ENCODE measurements around the gene PAWR.
"Not testable (repeated sequence)": the region's sequence is repeated elsewhere in the genome, so short reads cannot be mapped to it uniquely, and the experiment has no call there.

The PAWR gene

DNA sequence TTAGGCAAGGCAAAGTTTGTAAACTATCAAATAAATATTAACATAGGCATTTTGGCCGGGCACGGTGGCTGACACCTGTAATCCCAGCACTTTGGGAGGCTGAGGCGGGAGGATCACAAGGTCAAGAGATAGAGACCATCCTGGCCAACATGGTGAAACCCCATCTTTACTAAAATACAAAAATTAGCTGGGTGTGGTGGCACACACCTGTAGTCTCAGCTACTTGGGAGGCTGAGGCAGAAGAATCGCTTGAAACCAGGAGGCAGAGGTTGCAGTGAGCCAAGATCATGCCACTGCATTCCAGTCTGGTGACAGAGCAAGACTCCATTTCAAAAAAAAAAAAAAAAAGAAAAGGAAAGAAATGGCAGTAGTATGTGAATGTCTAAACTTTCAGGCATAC is 43.9 kb downstream of the PAWR start:
- ATAC-seq: not testable (repeated sequence)

- no peak for ATAC-seq
Measured at GRCh38 chr12:79645235-79645630, 45.5 kb downstream of the PAWR start.

DNA sequence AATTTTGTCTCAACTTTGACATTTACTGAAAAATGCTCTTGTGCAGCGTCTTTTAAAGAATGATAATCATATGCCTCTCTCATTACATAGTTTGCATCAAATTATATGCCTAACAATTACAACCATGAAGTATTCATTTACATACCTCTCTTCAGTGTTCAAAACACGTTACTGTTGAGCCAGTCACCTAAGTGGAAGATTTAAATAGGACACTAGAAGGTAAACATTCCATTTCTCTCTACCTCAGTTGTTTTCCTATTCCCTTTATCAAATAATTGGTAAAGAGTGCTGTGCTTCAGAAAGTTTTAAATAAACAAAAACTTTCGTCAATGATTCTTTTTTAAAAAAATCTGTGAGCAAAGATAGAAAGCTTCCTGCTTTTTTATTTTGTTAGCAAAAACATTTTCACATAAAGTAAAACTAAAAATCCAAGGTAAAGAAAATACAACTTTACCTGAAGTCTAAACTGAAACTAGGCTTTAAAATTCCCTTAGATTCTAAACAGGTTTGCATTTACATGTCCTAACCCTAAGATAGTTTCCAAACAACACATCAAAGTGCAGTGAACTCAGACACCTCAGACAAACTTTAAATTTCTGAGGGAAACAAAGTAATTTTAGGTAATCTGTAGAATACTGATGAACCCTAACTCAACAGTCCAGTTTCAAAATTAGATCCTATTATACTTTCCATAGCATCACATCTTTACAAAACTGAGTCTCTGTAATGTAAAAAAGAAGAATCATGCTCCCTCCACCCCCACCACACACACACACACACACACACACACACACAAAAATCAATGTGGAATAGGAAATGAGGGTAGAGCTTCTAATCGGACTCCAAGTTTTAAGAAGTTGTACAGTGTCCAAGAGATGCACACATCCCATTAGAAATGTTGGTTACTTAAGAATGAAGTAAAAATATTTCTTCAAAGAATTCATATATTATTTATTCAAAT is 46.2 kb downstream of the PAWR start:
- no peak for ATAC-seq
- TF ChIP-seq ARNTL (CRISPR knock-in tag; IDR thresholded peaks at IDR 0.05; ENCODE audit: borderline replicate concordance, low read depth) (no peak), GLIS3 (CRISPR knock-in tag; IDR thresholded peaks at IDR 0.05) (no peak), SNAI2 (CRISPR knock-in tag; IDR thresholded peaks at IDR 0.05) (no peak), BACH2 (CRISPR knock-in tag; IDR thresholded peaks at IDR 0.05; ENCODE audit: borderline replicate concordance) (no peak), PPARA (CRISPR knock-in tag; IDR thresholded peaks at IDR 0.05; ENCODE audit: borderline replicate concordance) (no peak)
- TF ChIP-seq, protein P1, sequence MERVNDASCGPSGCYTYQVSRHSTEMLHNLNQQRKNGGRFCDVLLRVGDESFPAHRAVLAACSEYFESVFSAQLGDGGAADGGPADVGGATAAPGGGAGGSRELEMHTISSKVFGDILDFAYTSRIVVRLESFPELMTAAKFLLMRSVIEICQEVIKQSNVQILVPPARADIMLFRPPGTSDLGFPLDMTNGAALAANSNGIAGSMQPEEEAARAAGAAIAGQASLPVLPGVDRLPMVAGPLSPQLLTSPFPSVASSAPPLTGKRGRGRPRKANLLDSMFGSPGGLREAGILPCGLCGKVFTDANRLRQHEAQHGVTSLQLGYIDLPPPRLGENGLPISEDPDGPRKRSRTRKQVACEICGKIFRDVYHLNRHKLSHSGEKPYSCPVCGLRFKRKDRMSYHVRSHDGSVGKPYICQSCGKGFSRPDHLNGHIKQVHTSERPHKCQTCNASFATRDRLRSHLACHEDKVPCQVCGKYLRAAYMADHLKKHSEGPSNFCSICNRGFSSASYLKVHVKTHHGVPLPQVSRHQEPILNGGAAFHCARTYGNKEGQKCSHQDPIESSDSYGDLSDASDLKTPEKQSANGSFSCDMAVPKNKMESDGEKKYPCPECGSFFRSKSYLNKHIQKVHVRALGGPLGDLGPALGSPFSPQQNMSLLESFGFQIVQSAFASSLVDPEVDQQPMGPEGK (CRISPR knock-in tag; IDR thresholded peaks at IDR 0.05; ENCODE audit: borderline replicate concordance): no peak

More at GRCh38 chr12:79645235-79645630, 45.5 kb downstream of the PAWR start:
- TF ChIP-seq ZC3H10 (CRISPR knock-in tag; IDR thresholded peaks at IDR 0.05): no peak
- no peak for TF ChIP-seq PPARA (CRISPR knock-in tag; IDR thresholded peaks at IDR 0.05; ENCODE audit: borderline replicate concordance)
- TF ChIP-seq, protein P2, sequence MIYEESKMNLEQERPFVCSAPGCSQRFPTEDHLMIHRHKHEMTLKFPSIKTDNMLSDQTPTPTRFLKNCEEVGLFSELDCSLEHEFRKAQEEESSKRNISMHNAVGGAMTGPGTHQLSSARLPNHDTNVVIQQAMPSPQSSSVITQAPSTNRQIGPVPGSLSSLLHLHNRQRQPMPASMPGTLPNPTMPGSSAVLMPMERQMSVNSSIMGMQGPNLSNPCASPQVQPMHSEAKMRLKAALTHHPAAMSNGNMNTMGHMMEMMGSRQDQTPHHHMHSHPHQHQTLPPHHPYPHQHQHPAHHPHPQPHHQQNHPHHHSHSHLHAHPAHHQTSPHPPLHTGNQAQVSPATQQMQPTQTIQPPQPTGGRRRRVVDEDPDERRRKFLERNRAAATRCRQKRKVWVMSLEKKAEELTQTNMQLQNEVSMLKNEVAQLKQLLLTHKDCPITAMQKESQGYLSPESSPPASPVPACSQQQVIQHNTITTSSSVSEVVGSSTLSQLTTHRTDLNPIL (CRISPR knock-in tag; IDR thresholded peaks at IDR 0.05; ENCODE audit: low read depth): no peak
- TF ChIP-seq ZFP3 (CRISPR knock-in tag; IDR thresholded peaks at IDR 0.05): no peak
- TF ChIP-seq TCF4 (CRISPR knock-in tag; IDR thresholded peaks at IDR 0.05; ENCODE audit: borderline replicate concordance): no peak
- no peak for TF ChIP-seq CSDC2 (CRISPR knock-in tag; IDR thresholded peaks at IDR 0.05)

DNA sequence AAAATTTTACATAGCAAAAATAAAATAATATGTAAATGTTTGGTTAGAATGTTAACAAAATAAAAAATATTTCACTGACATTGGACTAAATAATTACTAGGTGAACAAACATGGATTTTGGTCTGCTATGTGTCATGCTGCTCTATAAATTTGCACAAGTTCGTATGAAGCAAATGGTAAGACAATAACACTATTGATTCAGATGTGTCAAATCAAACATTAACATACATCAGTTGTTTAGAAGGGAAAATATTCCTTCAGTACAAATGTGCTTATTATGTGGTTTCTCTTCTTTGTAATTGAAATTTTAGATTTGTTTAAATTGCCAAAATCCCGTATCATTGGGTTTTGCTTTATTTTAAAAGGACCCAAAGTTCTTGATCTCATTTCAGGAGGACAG is 46.9 kb downstream of the PAWR start:
- ATAC-seq: no peak
- TF ChIP-seq GLIS3 (CRISPR knock-in tag; IDR thresholded peaks at IDR 0.05) (no peak), OSR1 (CRISPR knock-in tag; IDR thresholded peaks at IDR 0.05) (no peak), ESRRG (CRISPR knock-in tag; IDR thresholded peaks at IDR 0.05) (no peak), BACH2 (CRISPR knock-in tag; IDR thresholded peaks at IDR 0.05; ENCODE audit: borderline replicate concordance) (no peak), CSDC2 (CRISPR knock-in tag; IDR thresholded peaks at IDR 0.05) (no peak), SNAI2 (CRISPR knock-in tag; IDR thresholded peaks at IDR 0.05) (no peak), RARB (CRISPR knock-in tag; IDR thresholded peaks at IDR 0.05) (no peak), PPARA (CRISPR knock-in tag; IDR thresholded peaks at IDR 0.05; ENCODE audit: borderline replicate concordance) (no peak), ZNF70 (CRISPR knock-in tag; IDR thresholded peaks at IDR 0.05) (no peak), ARNTL (CRISPR knock-in tag; IDR thresholded peaks at IDR 0.05; ENCODE audit: borderline replicate concordance, low read depth) (no peak), ZNF8 (CRISPR knock-in tag; IDR thresholded peaks at IDR 0.05) (no peak), TCF4 (CRISPR knock-in tag; IDR thresholded peaks at IDR 0.05; ENCODE audit: borderline replicate concordance) (no peak), ZFP3 (CRISPR knock-in tag; IDR thresholded peaks at IDR 0.05) (no peak), ZNF565 (CRISPR knock-in tag; conservative IDR thresholded peaks at IDR 0.05; ENCODE audit: low read depth) (no peak), CSRNP3 (CRISPR knock-in tag; IDR thresholded peaks at IDR 0.05) (no peak), ISL1 (CRISPR knock-in tag; IDR thresholded peaks at IDR 0.05) (no peak)
- TF ChIP-seq, protein P2 (CRISPR knock-in tag; IDR thresholded peaks at IDR 0.05; ENCODE audit: low read depth): no peak
- TF ChIP-seq, protein P1 (CRISPR knock-in tag; IDR thresholded peaks at IDR 0.05; ENCODE audit: borderline replicate concordance): no peak
- TF ChIP-seq, protein P3, sequence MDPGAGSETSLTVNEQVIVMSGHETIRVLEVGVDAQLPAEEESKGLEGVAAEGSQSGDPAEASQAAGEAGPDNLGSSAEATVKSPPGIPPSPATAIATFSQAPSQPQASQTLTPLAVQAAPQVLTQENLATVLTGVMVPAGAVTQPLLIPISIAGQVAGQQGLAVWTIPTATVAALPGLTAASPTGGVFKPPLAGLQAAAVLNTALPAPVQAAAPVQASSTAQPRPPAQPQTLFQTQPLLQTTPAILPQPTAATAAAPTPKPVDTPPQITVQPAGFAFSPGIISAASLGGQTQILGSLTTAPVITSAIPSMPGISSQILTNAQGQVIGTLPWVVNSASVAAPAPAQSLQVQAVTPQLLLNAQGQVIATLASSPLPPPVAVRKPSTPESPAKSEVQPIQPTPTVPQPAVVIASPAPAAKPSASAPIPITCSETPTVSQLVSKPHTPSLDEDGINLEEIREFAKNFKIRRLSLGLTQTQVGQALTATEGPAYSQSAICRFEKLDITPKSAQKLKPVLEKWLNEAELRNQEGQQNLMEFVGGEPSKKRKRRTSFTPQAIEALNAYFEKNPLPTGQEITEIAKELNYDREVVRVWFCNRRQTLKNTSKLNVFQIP (CRISPR knock-in tag; IDR thresholded peaks at IDR 0.05; ENCODE audit: borderline replicate concordance, low read depth): no peak
